ENCODE results near the gene FCRL4.

The FCRL4 gene

DNA sequence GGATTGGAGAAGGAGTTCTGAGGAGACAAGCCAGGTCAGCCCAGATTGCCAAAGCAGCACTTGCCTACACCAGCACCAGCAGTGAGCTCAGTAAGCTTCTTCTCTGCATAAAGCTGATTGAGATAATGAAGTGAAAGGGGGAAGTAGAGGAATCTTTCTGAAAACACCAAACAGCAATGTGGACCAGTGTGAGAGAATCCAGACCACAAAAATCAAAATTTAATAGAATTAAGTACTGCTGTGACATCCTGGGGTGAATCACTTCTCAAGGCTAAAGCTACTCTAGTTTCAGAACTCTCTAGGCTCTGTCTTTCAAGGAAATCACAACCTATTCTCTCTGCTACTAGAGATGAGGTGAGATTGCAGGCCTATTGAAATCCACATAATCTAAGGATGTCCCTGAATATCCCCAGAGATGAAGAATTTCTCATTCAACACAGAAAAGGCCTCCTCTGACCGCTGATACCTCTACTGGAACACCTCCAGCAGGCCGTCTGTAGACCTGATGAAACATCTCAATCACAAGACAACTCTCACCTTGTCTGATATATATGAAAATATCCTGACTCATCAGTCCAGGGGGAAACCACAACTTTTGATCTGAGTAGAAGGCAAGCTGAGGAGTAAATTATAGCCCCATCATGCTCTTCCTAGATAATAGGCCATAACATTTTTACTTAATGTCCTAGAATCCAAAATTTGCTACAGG, at the start of gene FCRL4:
Gene FCRL4, minus strand, starts transcription at position 127 of the 709 bp plus-strand sequence. CDS start 141 bp downstream, outside the sequence.
- no peak for DNase-seq (ENCODE audit: low spot score)

DNA sequence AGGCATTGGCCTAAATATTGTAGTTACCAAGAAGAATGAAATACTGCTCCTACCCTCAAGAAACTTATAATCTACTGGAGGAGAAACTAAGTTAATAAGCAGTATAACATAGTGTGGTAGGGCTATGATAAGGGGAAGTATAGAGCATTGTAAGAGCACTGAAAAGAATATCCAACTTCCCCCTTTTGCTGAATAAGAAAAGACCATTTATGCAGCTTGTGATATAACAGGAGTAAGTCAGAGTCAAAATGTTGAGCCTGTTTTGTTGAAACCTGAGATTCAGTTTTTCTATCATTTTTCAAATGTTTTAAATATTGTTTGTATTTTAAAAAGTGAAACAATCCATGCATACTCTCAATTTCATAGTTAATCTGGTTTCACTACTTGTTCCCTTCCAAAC, 48.3 kb upstream of the FCRL4 start:
- DNase-seq (ENCODE audit: low spot score): no peak

DNA sequence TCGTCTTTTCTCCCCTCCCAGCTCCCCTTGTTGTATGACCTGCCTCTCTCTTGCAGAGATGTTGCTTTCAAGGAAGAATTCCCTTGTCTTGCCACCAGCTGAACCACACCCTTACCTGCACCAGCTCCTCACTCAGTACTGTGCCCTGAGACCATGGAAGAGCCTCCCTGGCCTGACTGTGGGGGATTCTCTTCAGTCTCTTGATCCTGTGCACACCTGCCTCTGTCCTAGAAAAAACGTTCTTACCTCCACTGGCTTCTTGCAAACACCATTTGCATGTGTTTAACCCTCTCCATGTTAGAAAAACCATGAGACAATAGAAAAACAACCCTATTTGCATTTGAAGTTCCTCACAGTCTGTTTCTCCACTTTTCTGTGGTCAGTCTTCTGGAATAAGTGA, 43.3 kb upstream of the FCRL4 start:
- no peak for DNase-seq (ENCODE audit: low spot score)

GRCh38 chr1:157639800-157640199, 41.9 kb upstream of the FCRL4 start:
- no peak for DNase-seq (ENCODE audit: low spot score)

DNA sequence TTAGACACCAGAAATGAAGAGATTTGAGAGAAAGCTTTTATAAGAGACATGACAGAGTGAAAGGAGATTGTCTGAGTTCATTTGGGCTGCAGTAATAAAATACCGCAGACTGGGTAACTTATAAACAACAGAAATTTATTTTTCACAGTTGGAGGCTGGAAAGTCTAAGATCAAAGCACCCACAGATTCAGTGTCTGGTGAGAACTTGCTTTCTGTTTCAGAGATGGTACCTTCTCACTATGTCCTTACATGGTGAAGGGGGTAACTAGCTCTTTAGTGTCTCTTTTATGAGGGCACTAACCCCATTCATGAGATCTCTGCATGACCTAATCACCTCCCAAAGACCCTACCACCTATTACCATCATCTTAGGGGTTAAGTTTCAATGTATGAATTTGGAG, 30.9 kb upstream of the FCRL4 start:
- DNase-seq (ENCODE audit: low spot score): peak; percentile 1

- DNase-seq (ENCODE audit: low spot score): no peak
These were observed 28.2 kb upstream of the FCRL4 start for GRCh38 chr1:157626099-157626498.

DNA sequence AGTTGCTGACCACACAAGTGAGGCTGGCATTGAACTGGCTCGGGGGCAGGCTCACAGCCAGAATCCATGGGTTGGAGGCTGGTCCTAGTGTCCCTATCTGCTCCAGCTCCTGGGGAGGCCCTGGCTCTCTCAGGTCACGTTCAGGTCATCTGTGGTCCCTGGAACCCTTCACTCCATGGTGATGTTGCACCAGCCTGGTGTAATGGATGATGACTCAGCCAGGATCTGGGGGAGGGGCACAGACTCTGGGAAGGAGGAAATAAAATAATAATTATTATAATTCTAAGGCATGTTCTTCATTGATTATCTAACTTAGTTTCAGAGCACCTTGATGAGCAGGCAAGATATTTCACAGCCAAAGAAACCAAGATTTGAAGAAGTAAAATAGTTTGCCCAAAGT, 26.6 kb upstream of the FCRL4 start:
- no peak for DNase-seq (ENCODE audit: low spot score)

DNA sequence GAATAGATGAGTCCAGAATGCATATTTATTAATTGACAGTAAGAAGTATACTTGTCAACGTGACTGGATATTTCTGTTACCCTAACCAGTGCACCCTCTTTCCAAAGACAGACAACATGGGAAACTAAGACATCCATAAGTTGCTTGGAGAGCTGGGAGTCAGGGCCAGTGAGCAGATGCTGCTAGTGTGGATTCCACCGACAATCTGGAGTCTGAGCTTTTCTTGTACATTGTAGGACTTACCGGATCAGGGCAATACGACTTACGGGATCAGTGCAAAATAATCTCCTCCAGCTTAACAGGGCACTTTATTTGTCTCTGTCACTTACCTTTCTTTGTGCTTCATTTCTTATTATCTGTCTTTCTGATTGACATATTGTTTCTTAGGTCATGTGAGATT, 24.6 kb upstream of the FCRL4 start:
- no peak for DNase-seq (ENCODE audit: low spot score)

GRCh38 chr1:157618190-157618589, 20.3 kb upstream of the FCRL4 start:
- DNase-seq (ENCODE audit: low spot score): no peak

- no peak for DNase-seq (ENCODE audit: low spot score)
These were observed 2.4 kb upstream of the FCRL4 start for GRCh38 chr1:157600236-157600635.

GRCh38 chr1:157596384-157596783, 1.5 kb downstream of the FCRL4 start:
- no peak for DNase-seq (ENCODE audit: low spot score)

GRCh38 chr1:157595356-157595755, 2.5 kb downstream of the FCRL4 start:
- no peak for DNase-seq (ENCODE audit: low spot score)

DNA sequence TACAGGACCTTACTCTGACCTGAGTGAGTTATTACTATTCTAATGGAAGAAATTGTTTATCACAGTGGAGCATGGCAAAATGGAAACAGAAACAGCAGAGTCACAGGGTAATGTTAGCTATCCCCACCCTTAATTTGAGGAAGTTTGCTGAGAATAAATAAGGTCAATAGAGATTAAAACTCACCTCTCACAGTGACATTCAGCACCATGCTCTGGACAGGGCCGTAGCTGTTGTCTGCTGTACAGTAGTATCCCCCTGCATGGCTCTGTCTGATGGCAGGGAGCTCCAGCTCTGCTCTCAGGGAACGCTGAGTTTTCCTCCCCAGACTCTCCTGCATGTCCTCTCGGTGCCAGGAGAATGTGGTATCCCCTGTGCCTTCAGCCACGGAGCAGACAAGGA, 11.9 kb downstream of the FCRL4 start:
- no peak for DNase-seq (ENCODE audit: low spot score)

DNA sequence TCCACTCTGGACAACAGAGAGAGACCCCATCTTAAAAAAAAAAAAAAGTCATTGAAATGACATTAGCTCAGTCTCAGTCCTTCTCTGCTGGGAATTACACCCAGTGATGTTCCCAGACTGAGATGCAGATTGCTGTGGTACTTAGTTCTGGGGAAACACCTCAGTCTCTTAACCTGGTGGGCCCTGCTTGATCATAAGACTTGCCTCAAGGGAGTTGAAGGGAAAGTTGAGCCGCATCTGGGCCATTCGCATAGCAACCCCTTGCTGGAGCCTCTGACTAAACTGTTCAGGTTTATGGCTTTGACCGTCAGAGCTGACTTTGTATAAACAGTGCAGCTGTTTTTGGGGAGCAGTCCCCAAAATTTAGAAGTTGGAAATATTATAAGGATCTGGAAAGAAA, 13.4 kb downstream of the FCRL4 start:
- DNase-seq (ENCODE audit: low spot score): no peak

DNA sequence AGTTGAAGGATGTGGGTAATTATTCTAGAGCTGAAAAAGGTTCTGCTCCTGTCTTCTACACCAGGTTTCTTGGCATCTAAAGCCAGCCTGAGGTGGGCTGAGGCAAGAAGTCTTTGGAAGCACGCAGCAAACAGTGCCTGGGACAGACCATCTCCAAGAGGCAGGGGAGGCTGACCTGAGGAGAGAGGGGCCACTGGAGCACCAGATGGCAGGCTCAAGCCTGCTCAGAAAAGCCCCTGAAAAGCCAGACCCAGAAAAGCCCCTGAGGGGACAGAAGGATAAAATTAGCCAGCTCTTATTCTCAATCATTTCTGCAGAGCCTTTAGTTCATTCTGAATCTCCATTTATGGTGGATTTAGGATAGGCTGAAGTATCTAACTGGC, 17.1 kb downstream of the FCRL4 start:
- no peak for DNase-seq (ENCODE audit: low spot score)

- DNase-seq (ENCODE audit: low spot score): peak; percentile 51
These were observed 17.6 kb downstream of the FCRL4 start for GRCh38 chr1:157580179-157580827.

DNA sequence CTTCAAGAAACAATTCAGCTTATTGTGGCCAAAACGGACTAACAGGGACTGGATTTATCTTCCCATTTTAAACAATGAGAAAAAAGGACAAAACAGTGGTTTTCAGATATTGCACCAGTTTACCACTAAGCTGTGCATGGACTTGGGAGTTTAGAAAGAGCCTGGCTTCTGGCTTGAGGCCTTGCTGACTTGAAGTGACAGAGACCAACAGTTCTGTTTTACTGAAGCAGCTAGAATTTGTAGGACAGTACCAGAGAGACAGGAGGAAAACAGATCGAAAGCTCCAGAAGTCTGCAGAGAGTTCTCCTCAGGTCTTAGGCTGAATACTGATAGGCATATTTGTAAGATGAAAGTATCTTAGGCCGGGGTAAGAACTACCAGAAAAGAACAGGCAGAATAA, 20.5 kb downstream of the FCRL4 start:
- DNase-seq (ENCODE audit: low spot score): no peak

GRCh38 chr1:157575744-157576143, 22.1 kb downstream of the FCRL4 start:
- no peak for DNase-seq (ENCODE audit: low spot score)

DNA sequence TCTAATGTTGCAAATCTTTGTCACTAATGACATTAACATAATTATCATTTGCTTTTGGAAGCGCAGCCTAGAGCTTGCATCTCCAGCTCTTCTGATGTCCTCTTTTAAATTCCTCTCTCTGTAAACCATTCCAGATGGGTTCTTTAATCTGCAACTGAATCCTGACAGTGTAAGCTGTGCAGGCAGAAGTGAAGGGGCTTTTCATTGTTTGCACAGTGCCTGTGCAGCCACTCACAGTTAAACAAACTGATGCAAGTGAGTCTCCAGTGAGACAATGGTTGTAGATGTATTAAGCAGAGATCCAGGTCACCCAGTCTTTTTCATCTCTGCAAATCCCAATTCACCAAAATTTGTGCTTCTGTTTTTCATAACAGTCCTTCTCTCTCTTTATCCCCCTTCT, 23.0 kb downstream of the FCRL4 start:
- DNase-seq (ENCODE audit: low spot score): no peak

GRCh38 chr1:157566484-157567300, 31.2 kb downstream of the FCRL4 start:
- no peak for DNase-seq (ENCODE audit: low spot score)

DNA sequence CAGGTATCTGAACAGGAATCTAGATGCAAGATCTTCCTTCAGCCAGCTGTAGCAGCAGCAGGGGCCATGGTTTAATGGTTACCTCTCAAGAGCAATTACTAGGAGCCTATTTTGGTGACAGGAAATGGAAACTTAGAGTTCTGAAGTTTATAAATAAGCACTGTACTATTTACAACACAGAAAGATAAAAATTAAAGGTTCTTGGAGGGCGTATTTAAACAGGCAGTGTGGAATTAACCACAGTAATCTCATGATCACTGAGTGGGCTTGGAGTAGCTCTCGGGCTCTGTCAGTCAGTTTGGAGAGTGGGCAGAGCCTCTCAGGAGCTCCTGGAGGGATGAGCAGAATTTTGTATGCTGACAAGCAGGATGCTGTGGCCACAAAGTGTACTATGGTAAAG, 35.4 kb downstream of the FCRL4 start:
- no peak for DNase-seq (ENCODE audit: low spot score)

DNA sequence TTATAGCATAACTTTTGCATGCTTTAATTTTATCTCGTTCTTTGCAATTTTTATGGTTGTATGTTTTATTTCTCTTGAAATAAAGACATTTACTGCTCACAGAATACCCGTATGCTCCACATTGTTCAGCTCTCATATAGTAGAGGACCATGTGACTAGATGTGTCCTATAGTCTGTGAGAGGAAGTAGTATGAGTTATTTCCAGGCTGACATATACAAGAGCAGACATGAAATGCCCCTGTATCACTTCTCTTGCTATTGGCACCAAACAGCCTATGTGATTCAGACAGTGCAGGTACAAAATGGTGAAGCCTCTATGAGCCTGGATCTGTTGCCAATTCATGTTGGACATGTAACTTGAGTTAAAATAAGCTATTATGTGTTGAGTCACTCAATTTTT, 39.8 kb downstream of the FCRL4 start:
- no peak for DNase-seq (ENCODE audit: low spot score)
